Sigmoid colon (tissue), 7 donors: Measurements from ENCODE around the gene SORT1. TPM values are rescaled to one million over a fixed set of nuclear protein-coding genes. Genes with fewer than 3 reads are reported as not detected.

ENCODE experiments used
- DNase-seq: peaks from one replicate; pipeline ENCODE4 v3.0.0-alpha.2; 2019
- H3K27ac ChIP-seq, 4 donors: fragments of 200-600 bp; sonication (generic); one replicate each; pipeline ENCODE4 v1.5.1; 2016 to 2019; ENCODE audit warnings: mild to moderate bottlenecking in 1 of 4
- H3K27me3 ChIP-seq, 3 donors: fragments of 200-600 bp; sonication (generic); one replicate each; pipeline ENCODE4 v1.5.1; 2019; ENCODE audit warnings: mild to moderate bottlenecking in 1 of 3
- H3K36me3 ChIP-seq, 4 donors: fragments of 200-600 bp; sonication (generic); one replicate each; pipeline ENCODE4 v1.5.1; 2016 to 2019
- H3K4me1 ChIP-seq, 4 donors: fragments of 200-600 bp; sonication (generic); one replicate each; pipeline ENCODE4 v1.5.1; 2017 to 2019
- H3K4me3 ChIP-seq, 4 donors: fragments of 200-600 bp; sonication (generic); one replicate each; pipeline ENCODE4 v1.5.1; 2017 to 2019; ENCODE audit warnings: mild to moderate bottlenecking in 2 of 4, moderate library complexity in 1 of 4
- H3K9me3 ChIP-seq, 4 donors: fragments of 200-600 bp in 3 of 4; sonication (generic) in 3 of 4; one replicate each; pipeline versions ENCODE4 v1.5.1 to v1.6.1; 2013 to 2019
- CTCF ChIP-seq, 4 experiments: fragments of 450-650 bp in 3 of 4; fragments of 200-600 bp in 1 of 4; IDR thresholded peaks; one replicate each; pipeline ENCODE4 v1.5.1; 2016 to 2019; ENCODE audit warnings: antibody characterized with exemption in 4 of 4, mild to moderate bottlenecking in 3 of 4, moderate library complexity in 2 of 4
- EP300 ChIP-seq, 4 donors: sonication (generic); formaldehyde crosslinking; IDR thresholded peaks; one replicate each; pipeline ENCODE4 v1.6.1; 2017; ENCODE audit warnings: antibody characterized with exemption in 4 of 4
- POLR2A ChIP-seq, 2 donors: fragments of 450-650 bp; IDR thresholded peaks; one replicate each; pipeline ENCODE4 v1.6.1; 2016; ENCODE audit warnings: antibody characterized with exemption in 2 of 2, mild to moderate bottlenecking in 2 of 2, moderate library complexity in 2 of 2
- POLR2AphosphoS5 ChIP-seq, 4 donors: sonication (generic); formaldehyde crosslinking; IDR thresholded peaks; one replicate each; pipeline ENCODE4 v1.6.1; 2017; ENCODE audit warnings: antibody characterized with exemption in 4 of 4
- WGBS, 2 donors: extraction: QIAGEN DNeasy Blood & Tissue Kit; methylation state at CpG; one replicate each; pipeline ENCODE4 v1.1.7; 2013; 5-methylcytosine and 5-hydroxymethylcytosine counted together
- intact Hi-C: fragments of 100-400 bp; cut with DNase I; formaldehyde crosslinking; loops from one replicate; pipeline ENCODE4 v1.15.1; 2023
- polyA plus RNA-seq, 3 donors: library from polyadenylated mRNA; stranded (reverse); fragments of 200-250 nt; gene quantifications; one replicate each; pipeline ENCODE4 v1.2.3, GENCODE V29; 2013
- total RNA-seq, 4 donors: library from RNA; depleted of rRNA; stranded (reverse); fragments of >200 nt; gene quantifications; one replicate each; pipeline ENCODE4 v1.1.0, GENCODE V29; 2016
- donor health status: healthy with polysubstance abuse.
- donor health status: Bipolar disorder and iron deficiency.
- donor health status: healthy.

The SORT1 gene
- total and polyA plus RNA-seq, 7 donors, result 7.2 to 55.1 (median 37.0) TPM

GRCh38 chr1:109272021-109272799 is 125.5 kb downstream of the SORT1 start:
- Histone ChIP-seq H3K27me3 (no peaks in the 10 kb centered on the region), H3K36me3 (peaks cover 0 to 28% (median 0%) of the 10 kb centered on the region in 4 donors), H3K4me3 (no peak overlapping the region), H3K27ac (no peak overlapping the region), H3K9me3 (no peaks in the 10 kb centered on the region), H3K4me1 (peaks cover 0 to 17% (median 8%) of the 10 kb centered on the region in 4 donors)
- WGBS, 2 donors, result 89 to 91% methylated on average over 13 of the region's 13 CpGs
- intact Hi-C loops, result loop anchor here (10.0 kb wide), 1 partner anchor 263 kb away; the partner anchor contains the start of gene GPR61
- no peak for TF ChIP-seq POLR2A (IDR thresholded peaks at IDR 0.05)
- no peak for TF ChIP-seq EP300 (IDR thresholded peaks at IDR 0.05)
- TF ChIP-seq POLR2AphosphoS5 (IDR thresholded peaks at IDR 0.05), result no peak
- no peak for TF ChIP-seq CTCF (IDR thresholded peaks at IDR 0.05)
- no peak for DNase-seq

- TF ChIP-seq CTCF (IDR thresholded peaks at IDR 0.05) (no peak), POLR2AphosphoS5 (IDR thresholded peaks at IDR 0.05) (no peak), EP300 (IDR thresholded peaks at IDR 0.05) (no peak), POLR2A (IDR thresholded peaks at IDR 0.05) (no peak)
- WGBS, 2 donors, result 89 to 94% methylated on average over 6 of the region's 6 CpGs
- Histone ChIP-seq H3K4me1 (peaks cover 0 to 17% (median 8%) of the 10 kb centered on the region in 4 donors), H3K27me3 (no peaks in the 10 kb centered on the region), H3K27ac (no peak overlapping the region), H3K4me3 (no peak overlapping the region), H3K9me3 (no peaks in the 10 kb centered on the region), H3K36me3 (peaks cover 0 to 28% (median 0%) of the 10 kb centered on the region in 4 donors)
- intact Hi-C loops, result loop anchor here (10.0 kb wide), 1 partner anchor 263 kb away; the partner anchor contains the start of gene GPR61
- DNase-seq, result no peak
These were observed 126.3 kb downstream of the SORT1 start for GRCh38 chr1:109271458-109271857.

GRCh38 chr1:109270623-109271317 is 126.9 kb downstream of the SORT1 start:
- Histone ChIP-seq H3K27ac (no peak overlapping the region), H3K4me3 (no peak overlapping the region), H3K27me3 (no peaks in the 10 kb centered on the region), H3K4me1 (peaks cover 0 to 15% (median 8%) of the 10 kb centered on the region in 4 donors), H3K36me3 (peaks cover 0 to 33% (median 0%) of the 10 kb centered on the region in 4 donors), H3K9me3 (no peaks in the 10 kb centered on the region)
- intact Hi-C loops, result loop anchor here (10.0 kb wide), 1 partner anchor 264 kb away; the partner anchor contains the start of gene GPR61
- no peak for DNase-seq
- WGBS, 2 donors, result 91 to 94% methylated on average over 20 of the region's 20 CpGs
- TF ChIP-seq POLR2A (IDR thresholded peaks at IDR 0.05) (no peak), POLR2AphosphoS5 (IDR thresholded peaks at IDR 0.05) (no peak), EP300 (IDR thresholded peaks at IDR 0.05) (no peak), CTCF (IDR thresholded peaks at IDR 0.05) (no peak)

GRCh38 chr1:109269981-109270622 is 127.6 kb downstream of the SORT1 start:
- H3K9me3 ChIP-seq, result no peaks in the 10 kb centered on the region
- H3K36me3 ChIP-seq, result peaks cover 0 to 38% (median 0%) of the 10 kb centered on the region in 4 donors
- TF ChIP-seq POLR2AphosphoS5 (IDR thresholded peaks at IDR 0.05) (no peak), POLR2A (IDR thresholded peaks at IDR 0.05) (no peak)
- intact Hi-C loops, result loop anchor here (10.0 kb wide), 1 partner anchor 265 kb away; the partner anchor contains the start of gene GPR61
- no peak for DNase-seq
- no peak overlapping the region for H3K4me3 ChIP-seq
- WGBS, 2 donors, result 90 to 95% methylated on average over 17 of the region's 17 CpGs
- H3K4me1 ChIP-seq, result peaks cover 0 to 9% (median 5%) of the 10 kb centered on the region in 4 donors
- H3K27me3 ChIP-seq, result no peaks in the 10 kb centered on the region
- H3K27ac ChIP-seq, result no peak overlapping the region
